ENCODE results near the gene TRIM44.
"Not testable (repeated sequence)": the region's sequence is repeated elsewhere in the genome, so short reads cannot be mapped to it uniquely, and the experiment has no call there.

The TRIM44 gene

GRCh38 chr11:35655254-35655653, 7.3 kb upstream of the TRIM44 start:
- H3K9ac ChIP-seq (ENCODE audit: low read depth, low read length), result no peak overlapping the region
- H3K4me3 ChIP-seq (ENCODE audit: low read length), result no peak overlapping the region
- no peaks in the 10 kb centered on the region for H3K36me3 ChIP-seq (ENCODE audit: insufficient read depth, low read length)
- H3K27me3 ChIP-seq (ENCODE audit: insufficient read depth, low read length), result peaks cover 84% of the 10 kb centered on the region
- 43% methylated on average over 1 of the region's 1 CpG for WGBS
- no peak overlapping the region for H3K27ac ChIP-seq (ENCODE audit: low read depth, low read length)
- no peaks in the 10 kb centered on the region for H3K9me3 ChIP-seq (ENCODE audit: insufficient read depth, low read depth, low read length)
- H3K4me1 ChIP-seq (ENCODE audit: insufficient read depth, low read length), result peaks cover 20% of the 10 kb centered on the region

DNA sequence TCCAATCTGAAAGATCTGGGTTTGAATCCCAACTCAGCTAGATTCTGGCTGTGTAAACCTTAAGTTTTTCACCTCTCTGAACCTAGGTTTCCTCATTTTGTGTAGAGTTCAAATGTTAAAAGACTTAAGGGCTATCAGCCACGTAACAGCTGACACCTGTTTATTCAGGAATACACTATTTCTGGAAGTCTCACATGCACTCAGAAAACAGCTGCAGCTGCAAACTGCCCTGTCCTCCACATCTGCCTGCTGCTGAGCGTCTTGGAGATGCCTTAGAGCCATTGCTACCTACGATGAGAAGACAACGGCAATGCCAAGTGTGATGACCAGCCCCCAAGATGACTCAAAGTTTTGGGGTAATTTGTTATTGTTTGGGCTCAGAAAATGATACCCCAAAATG, 6.7 kb upstream of the TRIM44 start:
- peaks cover 20% of the 10 kb centered on the region for H3K4me1 ChIP-seq (ENCODE audit: insufficient read depth, low read length)
- H3K9me3 ChIP-seq (ENCODE audit: insufficient read depth, low read depth, low read length), result no peaks in the 10 kb centered on the region
- H3K36me3 ChIP-seq (ENCODE audit: insufficient read depth, low read length), result no peaks in the 10 kb centered on the region
- 78% methylated on average over 4 of the region's 4 CpGs for WGBS
- H3K27me3 ChIP-seq (ENCODE audit: insufficient read depth, low read length), result peaks cover 85% of the 10 kb centered on the region
- no peak overlapping the region for H3K9ac ChIP-seq (ENCODE audit: low read depth, low read length)
- H3K27ac ChIP-seq (ENCODE audit: low read depth, low read length), result no peak overlapping the region
- no peak overlapping the region for H3K4me3 ChIP-seq (ENCODE audit: low read length)

GRCh38 chr11:35658020-35658948, 4.3 kb upstream of the TRIM44 start:
- no peak overlapping the region for H3K9ac ChIP-seq (ENCODE audit: low read depth, low read length)
- no peak overlapping the region for H3K27ac ChIP-seq (ENCODE audit: low read depth, low read length)
- no peaks in the 10 kb centered on the region; the same call in 1 of the 2 replicates for H3K9me3 ChIP-seq (ENCODE audit: insufficient read depth, low read depth, low read length)
- peaks cover 81% of the 10 kb centered on the region for H3K27me3 ChIP-seq (ENCODE audit: insufficient read depth, low read length)
- H3K4me3 ChIP-seq (ENCODE audit: low read length), result no peak overlapping the region
- peaks cover 20% of the 10 kb centered on the region for H3K4me1 ChIP-seq (ENCODE audit: insufficient read depth, low read length)
- no peaks in the 10 kb centered on the region for H3K36me3 ChIP-seq (ENCODE audit: insufficient read depth, low read length)
- WGBS, result 87% methylated on average over 2 of the region's 3 CpGs

GRCh38 chr11:35661534-35661933, 1.0 kb upstream of the TRIM44 start:
- peak overlapping the region; percentile 63; the same call in 1 of the 2 replicates for H3K4me3 ChIP-seq (ENCODE audit: low read length)

GRCh38 chr11:35662061-35662648, 420 bp upstream of the TRIM44 start:
- Histone ChIP-seq H3K4me3 (ENCODE audit: low read length) (peak overlapping the region; percentile 63), H3K36me3 (ENCODE audit: insufficient read depth, low read length) (peaks cover 8% of the 10 kb centered on the region; the same call in 1 of the 2 replicates), H3K9me3 (ENCODE audit: insufficient read depth, low read depth, low read length) (peaks cover 33% of the 10 kb centered on the region), H3K27me3 (ENCODE audit: insufficient read depth, low read length) (peaks cover 48% of the 10 kb centered on the region), H3K9ac (ENCODE audit: low read depth, low read length) (peak overlapping the region; percentile 78), H3K27ac (ENCODE audit: low read depth, low read length) (peak overlapping the region; percentile 69; the same call in 1 of the 2 replicates), H3K4me1 (ENCODE audit: insufficient read depth, low read length) (no peaks in the 10 kb centered on the region)
- 13% methylated on average over 12 of the region's 12 CpGs for WGBS

More at GRCh38 chr11:35661534-35661933, 1.0 kb upstream of the TRIM44 start:
- H3K27me3 ChIP-seq (ENCODE audit: insufficient read depth, low read length), result peaks cover 55% of the 10 kb centered on the region
- no peak overlapping the region for H3K9ac ChIP-seq (ENCODE audit: low read depth, low read length)
- peaks cover 8% of the 10 kb centered on the region; the same call in 1 of the 2 replicates for H3K36me3 ChIP-seq (ENCODE audit: insufficient read depth, low read length)
- no peaks in the 10 kb centered on the region for H3K4me1 ChIP-seq (ENCODE audit: insufficient read depth, low read length)
- 85% methylated on average over 5 of the region's 5 CpGs for WGBS
- no peak overlapping the region for H3K27ac ChIP-seq (ENCODE audit: low read depth, low read length)
- peaks cover 27% of the 10 kb centered on the region for H3K9me3 ChIP-seq (ENCODE audit: insufficient read depth, low read depth, low read length)

GRCh38 chr11:35663408-35663702, 780 bp downstream of the TRIM44 start:
- Histone ChIP-seq H3K4me3 (ENCODE audit: low read length) (peak overlapping the region; percentile 63), H3K27me3 (ENCODE audit: insufficient read depth, low read length) (peaks cover 36% of the 10 kb centered on the region), H3K27ac (ENCODE audit: low read depth, low read length) (no peak overlapping the region), H3K4me1 (ENCODE audit: insufficient read depth, low read length) (no peaks in the 10 kb centered on the region), H3K36me3 (ENCODE audit: insufficient read depth, low read length) (peaks cover 8% of the 10 kb centered on the region; the same call in 1 of the 2 replicates), H3K9ac (ENCODE audit: low read depth, low read length) (peak overlapping the region; percentile 78; the same call in 1 of the 2 replicates), H3K9me3 (ENCODE audit: insufficient read depth, low read depth, low read length) (peaks cover 33% of the 10 kb centered on the region)
- WGBS, result 86% methylated on average over 10 of the region's 10 CpGs

- Histone ChIP-seq H3K27me3 (ENCODE audit: insufficient read depth, low read length) (peaks cover 23% of the 10 kb centered on the region), H3K27ac (ENCODE audit: low read depth, low read length) (no peak overlapping the region)
These were observed 2.4 kb downstream of the TRIM44 start for GRCh38 chr11:35664977-35665441.

DNA sequence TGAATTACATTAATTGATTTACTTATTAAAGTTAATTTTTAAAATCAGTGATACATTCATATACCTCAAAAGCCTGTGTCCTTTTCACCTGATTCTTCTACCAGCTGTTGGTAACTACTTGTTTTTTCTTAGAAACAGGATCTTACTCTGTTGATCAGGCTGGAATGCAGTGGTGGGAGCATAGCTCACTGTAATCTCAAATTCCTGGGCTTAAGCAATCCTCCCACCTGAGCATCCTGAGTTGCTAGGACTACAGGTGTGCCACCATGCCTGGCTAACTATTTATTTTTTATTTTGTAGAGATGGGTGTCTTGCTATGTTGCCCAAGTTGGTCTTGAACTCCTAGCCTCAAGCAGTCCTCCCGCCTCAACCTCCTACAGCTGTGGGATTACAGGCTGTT, 4.7 kb downstream of the TRIM44 start:
- Histone ChIP-seq H3K27ac (ENCODE audit: low read depth, low read length) (no peak overlapping the region), H3K27me3 (ENCODE audit: insufficient read depth, low read length) (0 out of 2 replicates have a peak, but pooled peaks cover 1% of the 10 kb centered on the region), H3K4me3 (ENCODE audit: low read length) (no peak overlapping the region), H3K4me1 (ENCODE audit: insufficient read depth, low read length) (peaks cover 4% of the 10 kb centered on the region; the same call in 1 of the 2 replicates), H3K9me3 (ENCODE audit: insufficient read depth, low read depth, low read length) (peaks cover 33% of the 10 kb centered on the region), H3K36me3 (ENCODE audit: insufficient read depth, low read length) (peaks cover 8% of the 10 kb centered on the region; the same call in 1 of the 2 replicates), H3K9ac (ENCODE audit: low read depth, low read length) (no peak overlapping the region)
- 83% methylated on average over 1 of the region's 1 CpG for WGBS

More at GRCh38 chr11:35664977-35665441, 2.4 kb downstream of the TRIM44 start:
- Histone ChIP-seq H3K36me3 (ENCODE audit: insufficient read depth, low read length) (peaks cover 8% of the 10 kb centered on the region; the same call in 1 of the 2 replicates), H3K4me3 (ENCODE audit: low read length) (0 out of 2 replicates have a peak overlapping the region, but pooled peaks have one; percentile 63), H3K9me3 (ENCODE audit: insufficient read depth, low read depth, low read length) (peaks cover 33% of the 10 kb centered on the region), H3K4me1 (ENCODE audit: insufficient read depth, low read length) (no peaks in the 10 kb centered on the region), H3K9ac (ENCODE audit: low read depth, low read length) (no peak overlapping the region)
- 93% methylated on average over 4 of the region's 5 CpGs for WGBS

DNA sequence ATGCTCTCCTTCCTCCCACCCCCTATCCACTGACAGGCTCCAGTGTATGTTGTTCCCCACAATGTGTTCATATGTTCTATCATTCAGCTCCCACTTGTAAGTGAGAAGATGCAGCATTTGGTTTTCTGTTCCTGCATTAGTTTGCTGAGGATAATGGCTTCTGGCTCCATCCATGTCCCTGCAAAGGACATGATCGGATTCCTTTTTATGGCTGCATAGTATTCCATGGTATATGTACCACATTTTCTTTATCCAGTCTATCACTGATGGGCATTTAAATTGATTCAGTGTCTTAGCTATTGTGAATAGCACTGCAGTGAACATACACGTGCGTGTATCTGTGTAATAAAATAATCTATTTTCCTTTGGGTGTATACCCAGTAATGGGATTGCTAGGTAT, 5.8 kb downstream of the TRIM44 start:
- not testable (repeated sequence) for H3K36me3 ChIP-seq (ENCODE audit: insufficient read depth, low read length); H3K4me3 ChIP-seq (ENCODE audit: low read length); H3K27ac ChIP-seq (ENCODE audit: low read depth, low read length); H3K9ac ChIP-seq (ENCODE audit: low read depth, low read length); H3K27me3 ChIP-seq (ENCODE audit: insufficient read depth, low read length); H3K4me1 ChIP-seq (ENCODE audit: insufficient read depth, low read length)
- 92% methylated on average over 3 of the region's 3 CpGs for WGBS
- peaks cover 33% of the 10 kb centered on the region for H3K9me3 ChIP-seq (ENCODE audit: insufficient read depth, low read depth, low read length)

DNA sequence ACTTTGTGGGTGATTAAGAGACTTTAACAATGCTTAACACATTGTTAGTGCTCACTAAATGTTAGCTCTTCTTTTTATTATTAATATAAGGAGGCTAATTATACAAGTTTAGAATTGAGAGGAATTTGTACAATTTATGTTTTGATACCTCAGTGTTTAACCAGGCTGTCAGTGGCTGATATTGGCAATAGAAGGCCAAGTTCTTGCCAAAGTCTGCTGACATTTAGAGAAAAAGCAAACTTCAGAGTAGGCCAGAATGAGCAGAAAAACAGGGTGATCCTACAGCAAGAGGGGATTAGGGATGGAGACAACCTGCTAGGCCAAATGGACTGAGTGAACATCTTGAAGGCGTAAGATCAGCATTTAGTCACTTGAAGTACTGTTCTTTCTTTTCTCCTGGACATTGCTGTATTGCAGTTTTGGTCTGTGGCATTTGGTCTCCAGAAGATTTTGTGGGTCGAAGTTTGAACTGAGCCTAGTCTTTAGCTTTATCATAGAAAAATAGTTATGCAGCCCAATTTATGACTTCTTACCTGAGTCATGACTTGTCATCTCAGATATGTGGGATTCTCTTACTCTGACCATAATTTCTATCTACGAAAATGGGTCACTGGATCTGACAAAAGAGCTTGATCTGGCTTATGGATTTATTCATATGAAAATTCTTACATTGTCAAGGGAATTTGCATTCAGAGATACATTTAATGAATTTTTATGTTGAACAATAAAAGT, 9.0 kb downstream of the TRIM44 start:
- WGBS, result 93% methylated on average over 2 of the region's 3 CpGs
- Histone ChIP-seq H3K9me3 (ENCODE audit: insufficient read depth, low read depth, low read length) (peaks cover 6% of the 10 kb centered on the region), H3K9ac (ENCODE audit: low read depth, low read length) (no peak overlapping the region), H3K27ac (ENCODE audit: low read depth, low read length) (no peak overlapping the region), H3K27me3 (ENCODE audit: insufficient read depth, low read length) (no peaks in the 10 kb centered on the region), H3K4me1 (ENCODE audit: insufficient read depth, low read length) (peaks cover 4% of the 10 kb centered on the region; the same call in 1 of the 2 replicates), H3K36me3 (ENCODE audit: insufficient read depth, low read length) (no peaks in the 10 kb centered on the region), H3K4me3 (ENCODE audit: low read length) (no peak overlapping the region)

Measured in HUES64 (cell line).